HepG2 (cell line): Measurements from ENCODE around the gene OSBPL2. TPM values are rescaled to one million over a fixed set of nuclear protein-coding genes. Genes with fewer than 3 reads are reported as not detected.

ENCODE experiments used
- ATAC-seq: fragments of 200-7000 bp; cut with Tn5 transposase; 3 replicates; pipeline ENCODE4 v1.9.1; 2020; ENCODE audit warnings: mild to moderate bottlenecking, moderate library complexity
- BruUV-seq: library from RNA; stranded (reverse); fragments of 400-500 nt; replicated peaks from 2 replicates; lab custom pipeline; 2021; lab: Mats Ljungman, UMichigan
- CTCF ChIA-PET: fragments of 300-600 bp; formaldehyde crosslinking; extraction: SDS; loops from one replicate; lab custom pipeline; 2021; ENCODE audit warnings: low total read pairs, inconsistent platforms, low intra/inter-chr PET ratio; lab: Yijun Ruan, JAX
- POLR2A ChIA-PET: fragments of 350-600 bp; sonication (Branson Sonifier 250); formaldehyde crosslinking; loops from one replicate; lab custom pipeline; 2020; ENCODE audit warnings: antibody characterized with exemption, inconsistent platforms; lab: Yijun Ruan, JAX
- DNase-seq: peaks from one replicate; pipeline ENCODE4 v3.0.0-alpha.2; 2015; ENCODE audit warnings: low spot score
- FAIRE-seq: peaks from 3 replicates; lab custom pipeline; 2011; peaks lifted over from hg19 to GRCh38; lab: Jason Lieb, UNC
- H2AFZ ChIP-seq: one replicate; pipeline ENCODE4 v1.6.1; 2011; ENCODE audit warnings: low read length, inconsistent platforms
- H3K27ac ChIP-seq: fragments of 300-600 bp; 3 replicates; pipeline ENCODE4 v1.8.0; 2011; ENCODE audit warnings: mixed run types, mild to moderate bottlenecking, mixed read lengths, low read length, inconsistent platforms; ENCODE audit not compliant: insufficient read depth; ENCODE audit errors: extremely low read length
- H3K27me3 ChIP-seq, 2 experiments: fragments of 200-600 bp in 1 of 2; 2 replicates in 1 of 2; 3 replicates in 1 of 2; pipeline versions ENCODE4 v1.6.0 to v1.8.0; 2011; ENCODE audit warnings: low read length in 2 of 2, mild to moderate bottlenecking in 2 of 2, moderate library complexity in 2 of 2, inconsistent platforms in 1 of 2; ENCODE audit not compliant: insufficient read depth in 2 of 2, control insufficient read depth in 1 of 2
- H3K36me3 ChIP-seq, 2 experiments: fragments of 200-600 bp in 1 of 2; replicated peaks in 1 of 2; 2 replicates in 1 of 2; 3 replicates in 1 of 2; pipeline versions ENCODE4 v1.5.1 to v1.8.0; 2011; ENCODE audit warnings: low read length in 2 of 2, inconsistent platforms in 1 of 2; ENCODE audit not compliant: insufficient read depth in 2 of 2, control insufficient read depth in 1 of 2
- H3K4me1 ChIP-seq: 2 replicates; pipeline ENCODE4 v1.5.1; 2012; ENCODE audit warnings: low read length, inconsistent platforms; ENCODE audit not compliant: insufficient read depth
- H3K4me2 ChIP-seq: 2 replicates; pipeline ENCODE4 v1.6.0; 2011; ENCODE audit warnings: low read depth, low read length, inconsistent platforms
- H3K4me3 ChIP-seq, 3 experiments: fragments of 200-600 bp in 1 of 3; sonication (generic), shearing (Covaris generic) in 1 of 3; replicated peaks in 1 of 3; 2 replicates each; pipeline ENCODE4 v1.5.1; 2011 to 2016; ENCODE audit warnings: low read length in 3 of 3, inconsistent platforms in 2 of 3, low read depth in 2 of 3, mild to moderate bottlenecking in 2 of 3, control low read depth in 1 of 3, mixed read lengths in 1 of 3; ENCODE audit not compliant: insufficient read depth in 1 of 3
- H3K79me2 ChIP-seq: one replicate; pipeline ENCODE4 v1.6.1; 2011; ENCODE audit warnings: low read length, inconsistent platforms; ENCODE audit not compliant: insufficient read depth
- H3K9ac ChIP-seq: 2 replicates; pipeline ENCODE4 v1.6.0; 2011; ENCODE audit warnings: mild to moderate bottlenecking, low read depth, low read length, inconsistent platforms; ENCODE audit not compliant: insufficient read depth
- H3K9me3 ChIP-seq: 2 replicates; pipeline ENCODE4 v1.5.1; 2012; ENCODE audit warnings: mild to moderate bottlenecking, low read length
- H4K20me1 ChIP-seq: 2 replicates; pipeline ENCODE4 v1.6.0; 2011; ENCODE audit warnings: inconsistent platforms, mild to moderate bottlenecking, low read length, moderate library complexity; ENCODE audit not compliant: insufficient read depth
- CREM ChIP-seq, 2 experiments: sonication (generic) in 1 of 2; formaldehyde crosslinking in 1 of 2; IDR thresholded peaks; 2 replicates each; pipeline versions ENCODE4 v1.4.0 to v1.6.1; 2016 to 2020; ENCODE audit warnings: antibody characterized with exemption in 1 of 2, mild to moderate bottlenecking in 1 of 2, missing genetic modification reagents in 1 of 2
- GMEB2 ChIP-seq: IDR thresholded peaks from 2 replicates; pipeline ENCODE4 v1.6.1; 2016; ENCODE audit warnings: missing biosample characterization, missing genetic modification reagents, low read depth
- HDAC1 ChIP-seq: sonication (generic); formaldehyde crosslinking; IDR thresholded peaks from 2 replicates; pipeline ENCODE4 v1.5.1; 2020; ENCODE audit warnings: mild to moderate bottlenecking, missing genetic modification reagents
- HOXA9 ChIP-seq: sonication (generic); formaldehyde crosslinking; IDR thresholded peaks from 2 replicates; pipeline ENCODE4 v1.8.1; 2022; ENCODE audit warnings: missing genetic modification reagents, mild to moderate bottlenecking, moderate library complexity, borderline replicate concordance
- KAT8 ChIP-seq: IDR thresholded peaks from 2 replicates; pipeline ENCODE4 v1.6.1; 2016; ENCODE audit warnings: missing genetic modification reagents, missing compliant biosample characterization
- MATR3 ChIP-seq: sonication (generic); formaldehyde crosslinking; IDR thresholded peaks from 2 replicates; pipeline ENCODE4 v1.4.0; 2020; ENCODE audit warnings: missing genetic modification reagents
- STAG1 ChIP-seq: sonication (generic); formaldehyde crosslinking; IDR thresholded peaks from 2 replicates; pipeline ENCODE4 v1.4.0; 2020; ENCODE audit warnings: missing genetic modification reagents
- TBX2 ChIP-seq: sonication (generic); formaldehyde crosslinking; IDR thresholded peaks from 2 replicates; pipeline ENCODE4 v1.5.0; 2020; ENCODE audit warnings: missing genetic modification reagents, mild to moderate bottlenecking, borderline replicate concordance
- XBP1 ChIP-seq: sonication (generic); formaldehyde crosslinking; IDR thresholded peaks from 2 replicates; pipeline ENCODE4 v1.5.0; 2020; ENCODE audit warnings: missing genetic modification reagents
- XRCC5 ChIP-seq: fragments of 200-400 bp; formaldehyde crosslinking; optimal IDR thresholded peaks from 2 replicates; pipeline ENCODE3; 2017; ENCODE audit warnings: mild to moderate bottlenecking, low read length
- ZBTB33 ChIP-seq: sonication (generic); formaldehyde crosslinking; IDR thresholded peaks from 2 replicates; pipeline ENCODE4 v1.4.0; 2020; ENCODE audit warnings: missing genetic modification reagents
- ZNF232 ChIP-seq: sonication (generic); formaldehyde crosslinking; IDR thresholded peaks from 2 replicates; pipeline ENCODE4 v1.4.0; 2020; ENCODE audit warnings: missing genetic modification reagents, borderline replicate concordance
- ZNF326 ChIP-seq: sonication (generic); formaldehyde crosslinking; IDR thresholded peaks from 2 replicates; pipeline ENCODE4 v1.4.0; 2020; ENCODE audit warnings: missing genetic modification reagents, borderline replicate concordance
- ZNF331 ChIP-seq: sonication (generic); formaldehyde crosslinking; IDR thresholded peaks from 2 replicates; pipeline ENCODE4 v1.4.0; 2020; ENCODE audit warnings: missing genetic modification reagents
- ZNF552 ChIP-seq: sonication (generic); formaldehyde crosslinking; IDR thresholded peaks from 2 replicates; pipeline ENCODE4 v1.9.0; 2022; ENCODE audit warnings: missing genetic modification reagents, mild to moderate bottlenecking, borderline replicate concordance
- ZNF572 ChIP-seq: sonication (generic); formaldehyde crosslinking; IDR thresholded peaks from 2 replicates; pipeline ENCODE4 v1.5.1; 2020; ENCODE audit warnings: mild to moderate bottlenecking, missing genetic modification reagents
- ZNF614 ChIP-seq: IDR thresholded peaks from 2 replicates; pipeline ENCODE4 v1.6.1; 2018; ENCODE audit warnings: missing biosample characterization, missing genetic modification reagents, inconsistent platforms, borderline replicate concordance
- ZNF670 ChIP-seq: sonication (generic); formaldehyde crosslinking; IDR thresholded peaks from 2 replicates; pipeline ENCODE4 v1.8.0; 2022; ENCODE audit warnings: mild to moderate bottlenecking, missing genetic modification reagents, borderline replicate concordance
- ZNF674 ChIP-seq: sonication (generic); formaldehyde crosslinking; IDR thresholded peaks from 2 replicates; pipeline ENCODE4 v1.5.0; 2020; ENCODE audit warnings: low read depth, mild to moderate bottlenecking, missing genetic modification reagents
- ZNF788 ChIP-seq: sonication (generic); formaldehyde crosslinking; IDR thresholded peaks from 2 replicates; pipeline ENCODE4 v1.5.0; 2020; ENCODE audit warnings: mild to moderate bottlenecking, missing genetic modification reagents, borderline replicate concordance
- WGBS: methylation state at CpG from one replicate; pipeline ENCODE4 v1.1.6; 2017; ENCODE audit warnings: low lambda C conversion rate; 5-methylcytosine and 5-hydroxymethylcytosine counted together
- in situ Hi-C: cut with HindIII; loops from 2 replicates; pipeline ENCODE4 v1.10.0; 2017; ENCODE audit warnings: low pct_unique_long_range_greater_than_20kb; ENCODE audit not compliant: extremely low pct_ligation_motif_present
- intact Hi-C: fragments of 100-400 bp; cut with micrococcal nuclease; formaldehyde crosslinking; loops from one replicate; pipeline ENCODE4 v1.10.0; 2022; ENCODE audit not compliant: unreplicated experiment
- polyA plus RNA-seq, 8 experiments: library from polyadenylated mRNA; depleted of rRNA in 3 of 8; stranded (reverse) in 7 of 8; unstranded in 1 of 8; fragments of >200 nt; fragmentation: Illumina TruSeq in 4 of 8; extraction: Trizol in 4 of 8; gene quantifications; 2 replicates each; pipeline versions ENCODE4 v1.2.1 to v1.2.3, GENCODE V29; 2011 to 2016; ENCODE audit warnings: low read depth in 4 of 8, missing spikeins in 1 of 8, mixed read lengths in 1 of 8; ENCODE audit not compliant: insufficient read depth in 1 of 8
- total RNA-seq, 5 experiments: library from RNA; depleted of rRNA; stranded (reverse); fragments of >200 nt; fragmentation: Illumina TruSeq; extraction: Trizol; gene quantifications; 2 replicates each; pipeline ENCODE4 v1.2.3, GENCODE V29; 2016; ENCODE audit warnings: low read depth in 1 of 5

The OSBPL2 gene
- total and polyA plus RNA-seq, 2 of the 13 experiments (the other 11 are each of a cell fraction or from before 2014, with no cell fraction given) = 18.5 to 37.4 TPM

GRCh38 chr20:62327726-62328495, 89.6 kb downstream of the OSBPL2 start:
- no peaks in the 10 kb centered on the region for H3K4me1 ChIP-seq
- H3K9me3 ChIP-seq = no peaks in the 10 kb centered on the region
- CTCF ChIA-PET = no interaction called here
- H3K9ac ChIP-seq = no peak overlapping the region
- in situ Hi-C loops (no loop called here), intact Hi-C loops (no loop called here)
- ATAC-seq (no peak), FAIRE-seq (no peak), DNase-seq (no peak)
- no peak overlapping the region for H3K27ac ChIP-seq
- BruUV-seq = no TSS peak
- no peaks in the 10 kb centered on the region for H4K20me1 ChIP-seq
- H3K36me3 ChIP-seq = peaks cover 71 to 96% of the 10 kb centered on the region in 2 experiments
- H3K79me2 ChIP-seq = no peaks in the 10 kb centered on the region
- POLR2A ChIA-PET = interaction anchor here (1.0 kb wide), 1 partner anchor 9 kb away, joined by 3 read pairs; no protein-coding TSS in a partner anchor
- no peak overlapping the region for H3K4me3 ChIP-seq
- no peak overlapping the region for H3K4me2 ChIP-seq
- WGBS = 97% methylated on average over 31 of the region's 33 CpGs
- no peak overlapping the region for H2AFZ ChIP-seq
- H3K27me3 ChIP-seq = no peaks in the 10 kb centered on the region
- TF ChIP-seq STAG1 (CRISPR knock-in tag) (0 out of 2 replicates have a peak, but pooled peaks have one; percentile 3), ZNF788 (CRISPR knock-in tag) (0 out of 2 replicates have a peak, but pooled peaks have one; percentile 15), XBP1 (CRISPR knock-in tag) (no peak), ZNF670 (CRISPR knock-in tag) (no peak), ZNF331 (CRISPR knock-in tag) (no peak), ZNF326 (no peak), ZNF572 (CRISPR knock-in tag) (0 out of 2 replicates have a peak, but pooled peaks have one; percentile 33), HDAC1 (CRISPR knock-in tag) (no peak), ZBTB33 (CRISPR knock-in tag) (no peak), KAT8 (CRISPR knock-in tag) (no peak), ZNF614 (no peak), MATR3 (CRISPR knock-in tag) (no peak), CREM (IDR thresholded peaks at IDR 0.05) (no peak), CREM (CRISPR knock-in tag; IDR thresholded peaks at IDR 0.05) (no peak), TBX2 (CRISPR knock-in tag) (0 out of 2 replicates have a peak, but pooled peaks have one; percentile 17), HOXA9 (no peak), ZNF232 (CRISPR knock-in tag) (no peak), XRCC5 (no peak), ZNF552 (CRISPR knock-in tag) (0 out of 2 replicates have a peak, but pooled peaks have one; percentile 14), ZNF674 (CRISPR knock-in tag) (no peak), GMEB2 (CRISPR knock-in tag) (no peak)
